ENCODE data around the gene ZBED1.
"Not testable (repeated sequence)": the region's sequence is repeated elsewhere in the genome, so short reads cannot be mapped to it uniquely, and the experiment has no call there.

The ZBED1 gene

GRCh38 chrX:2519638-2520037 is 18.9 kb upstream of the ZBED1 start:
- DNase-seq (ENCODE audit: low read depth in 2 of 2), result not testable (repeated sequence)

GRCh38 chrX:2517055-2517454 is 16.3 kb upstream of the ZBED1 start:
- no peak for DNase-seq (ENCODE audit: low read depth in 2 of 2)

- no peak for DNase-seq (ENCODE audit: low read depth in 2 of 2)
These were observed 15.8 kb upstream of the ZBED1 start for GRCh38 chrX:2516623-2517022.

GRCh38 chrX:2514131-2514530 is 13.4 kb upstream of the ZBED1 start:
- DNase-seq (ENCODE audit: low read depth in 2 of 2), result no peak

GRCh38 chrX:2513121-2513664 is 12.4 kb upstream of the ZBED1 start:
- no peak for DNase-seq (ENCODE audit: low read depth in 2 of 2)

- no peak for DNase-seq (ENCODE audit: low read depth in 2 of 2)
These were observed 11.7 kb upstream of the ZBED1 start for GRCh38 chrX:2512501-2512900.

GRCh38 chrX:2511326-2511725 is 10.6 kb upstream of the ZBED1 start:
- DNase-seq (ENCODE audit: low read depth in 2 of 2), result no peak

- no peak for DNase-seq (ENCODE audit: low read depth in 2 of 2)
These were observed 8.0 kb upstream of the ZBED1 start for GRCh38 chrX:2508648-2509335.

GRCh38 chrX:2507904-2508627 is 7.3 kb upstream of the ZBED1 start:
- DNase-seq (ENCODE audit: low read depth in 2 of 2), result no peak

GRCh38 chrX:2507196-2507595 is 6.4 kb upstream of the ZBED1 start:
- no peak for DNase-seq (ENCODE audit: low read depth in 2 of 2)

- DNase-seq (ENCODE audit: low read depth in 2 of 2), result not testable (repeated sequence)
These were observed 4.6 kb upstream of the ZBED1 start for GRCh38 chrX:2505341-2505740.

- DNase-seq (ENCODE audit: low read depth in 2 of 2), result no peak
These were observed 4.0 kb upstream of the ZBED1 start for GRCh38 chrX:2504706-2505332.

GRCh38 chrX:2503591-2504500 is 3.1 kb upstream of the ZBED1 start:
- no peak for DNase-seq (ENCODE audit: low read depth in 2 of 2)

GRCh38 chrX:2502668-2503519 is 2.1 kb upstream of the ZBED1 start:
- DNase-seq (ENCODE audit: low read depth in 2 of 2), result no peak

- DNase-seq (ENCODE audit: low read depth in 2 of 2), result no peak
These were observed 1.4 kb upstream of the ZBED1 start for GRCh38 chrX:2502120-2502667.

- DNase-seq (ENCODE audit: low read depth in 2 of 2), result no peak
These were observed 855 bp upstream of the ZBED1 start for GRCh38 chrX:2501559-2502102.

- peak; percentile 8 to 15 for DNase-seq (ENCODE audit: low read depth in 2 of 2)
These were observed 529 bp downstream of the ZBED1 start for GRCh38 chrX:2500091-2500802.

- no peak for DNase-seq (ENCODE audit: low read depth in 2 of 2)
These were observed 1.3 kb downstream of the ZBED1 start for GRCh38 chrX:2499507-2499906.

GRCh38 chrX:2498781-2499302 is 1.9 kb downstream of the ZBED1 start:
- DNase-seq (ENCODE audit: low read depth in 2 of 2), result no peak

Measured in stimulated activated CD4-positive, alpha-beta T cell treated with anti-CD3 and anti-CD28 coated beads, Interleukin-4, amount 100 ng/mL, for 48 hours (primary cell).